Body of pancreas (tissue), 4 donors: ENCODE results near the gene SELENBP1. TPM values are rescaled to one million over a fixed set of nuclear protein-coding genes. Genes with fewer than 3 reads are reported as not detected.

ENCODE experiments used
- ATAC-seq: fragments of 150-250 bp; one replicate; pipeline ENCODE4 v1.9.1; 2016
- DNase-seq, 4 donors: peaks; one replicate each; pipeline ENCODE4 v3.0.0-alpha.2; 2019
- H3K27ac ChIP-seq, 4 donors: fragments of 200-600 bp; sonication (generic); 1 replicate in 3 of 4; 2 replicates in 1 of 4; pipeline versions ENCODE4 v1.5.1 to v1.6.1; 2016 to 2019; ENCODE audit warnings: mild to moderate bottlenecking in 1 of 4, mixed read lengths in 1 of 4, moderate library complexity in 1 of 4
- H3K27me3 ChIP-seq, 2 donors: fragments of 200-600 bp; sonication (generic); one replicate each; pipeline ENCODE4 v1.6.0; 2016; ENCODE audit warnings: mild to moderate bottlenecking in 1 of 2
- H3K36me3 ChIP-seq, 2 donors: fragments of 200-600 bp; sonication (generic); replicated peaks in 1 of 2; 2 replicates each; pipeline ENCODE4 v1.5.1; 2016; ENCODE audit warnings: low read depth in 2 of 2; ENCODE audit not compliant: insufficient read depth in 1 of 2
- H3K4me1 ChIP-seq: fragments of 200-600 bp; sonication (generic); one replicate; pipeline ENCODE4 v1.6.0; 2016
- H3K4me3 ChIP-seq, 2 donors: fragments of 200-600 bp; sonication (generic); 1 replicate in 1 of 2; 2 replicates in 1 of 2; pipeline ENCODE4 v1.5.1; 2016 to 2019
- H3K9me3 ChIP-seq, 3 donors: fragments of 200-600 bp; sonication (generic); 1 replicate in 2 of 3; 2 replicates in 1 of 3; pipeline ENCODE4 v1.5.1; 2016
- POLR2A ChIP-seq, 3 donors: fragments of 450-650 bp; IDR thresholded peaks; one replicate each; pipeline ENCODE4 v1.6.1; 2016; ENCODE audit warnings: antibody characterized with exemption in 3 of 3, mild to moderate bottlenecking in 2 of 3
- WGBS, 2 donors: methylation state at CpG; one replicate each; pipeline ENCODE4 v1.1.5; 2017; 5-methylcytosine and 5-hydroxymethylcytosine counted together
- intact Hi-C: fragments of 100-400 bp; cut with DNase I; formaldehyde crosslinking; loops from one replicate; pipeline ENCODE4 v1.15.1; 2023
- total RNA-seq, 2 donors: library from RNA; depleted of rRNA; stranded (reverse); fragments of >200 nt; gene quantifications; one replicate each; pipeline ENCODE4 v1.1.0, GENCODE V29; 2016
- TF ChIP-seq, protein P1 (sequence below), 7 experiments: fragments of 450-650 bp in 4 of 7; fragments of 200-600 bp in 3 of 7; sonication (generic) in 3 of 7; IDR thresholded peaks; one replicate each; pipeline ENCODE4 v1.5.1; 2016 to 2019; ENCODE audit warnings: antibody characterized with exemption in 7 of 7

The SELENBP1 gene
- total RNA-seq, 2 donors from 2014 or later, result 52.1 to 106 TPM

DNA sequence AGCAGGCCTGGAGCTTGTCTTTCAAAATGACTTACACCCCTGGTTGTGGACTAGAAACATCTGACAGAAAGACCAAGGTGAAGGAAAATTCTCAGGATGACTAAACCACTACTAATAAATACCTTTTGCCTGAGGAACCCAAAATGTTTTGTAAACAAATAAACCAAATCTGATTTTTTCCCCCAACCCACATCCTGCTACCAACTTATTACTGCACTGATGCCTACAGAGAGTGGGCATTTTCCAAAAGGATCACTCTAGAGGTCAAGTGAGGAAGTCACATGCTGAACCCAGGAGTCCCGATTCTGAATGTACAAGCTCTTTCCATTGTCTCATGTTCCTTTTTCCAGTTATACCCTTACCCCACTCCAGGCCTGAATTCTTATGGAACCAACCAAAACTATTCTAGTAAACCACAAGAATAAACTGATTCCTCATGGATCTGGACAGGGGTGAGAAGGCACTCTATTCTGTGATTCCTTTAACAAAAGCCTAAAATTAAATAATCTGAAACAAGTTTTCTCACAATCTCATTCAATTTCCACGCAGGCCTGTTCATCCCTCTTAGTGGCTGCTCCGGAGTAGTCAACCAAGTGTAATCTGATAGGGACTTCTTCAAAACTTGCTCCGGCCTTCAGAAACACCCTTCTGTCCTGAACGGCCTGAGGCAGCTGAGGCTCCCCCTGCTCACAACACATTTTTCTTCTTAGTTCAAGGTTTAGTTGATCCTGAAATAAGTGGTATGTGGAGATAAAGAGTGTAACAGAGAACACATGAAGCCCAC is 46.7 kb downstream of the SELENBP1 start:
- H3K36me3 ChIP-seq, result no peaks in the 10 kb centered on the region
- peak overlapping the region in 1 of 2 donors; percentile 66 for H3K4me3 ChIP-seq
- ATAC-seq, result no peak
- H3K27me3 ChIP-seq, result no peaks in the 10 kb centered on the region
- TF ChIP-seq, protein P1, sequence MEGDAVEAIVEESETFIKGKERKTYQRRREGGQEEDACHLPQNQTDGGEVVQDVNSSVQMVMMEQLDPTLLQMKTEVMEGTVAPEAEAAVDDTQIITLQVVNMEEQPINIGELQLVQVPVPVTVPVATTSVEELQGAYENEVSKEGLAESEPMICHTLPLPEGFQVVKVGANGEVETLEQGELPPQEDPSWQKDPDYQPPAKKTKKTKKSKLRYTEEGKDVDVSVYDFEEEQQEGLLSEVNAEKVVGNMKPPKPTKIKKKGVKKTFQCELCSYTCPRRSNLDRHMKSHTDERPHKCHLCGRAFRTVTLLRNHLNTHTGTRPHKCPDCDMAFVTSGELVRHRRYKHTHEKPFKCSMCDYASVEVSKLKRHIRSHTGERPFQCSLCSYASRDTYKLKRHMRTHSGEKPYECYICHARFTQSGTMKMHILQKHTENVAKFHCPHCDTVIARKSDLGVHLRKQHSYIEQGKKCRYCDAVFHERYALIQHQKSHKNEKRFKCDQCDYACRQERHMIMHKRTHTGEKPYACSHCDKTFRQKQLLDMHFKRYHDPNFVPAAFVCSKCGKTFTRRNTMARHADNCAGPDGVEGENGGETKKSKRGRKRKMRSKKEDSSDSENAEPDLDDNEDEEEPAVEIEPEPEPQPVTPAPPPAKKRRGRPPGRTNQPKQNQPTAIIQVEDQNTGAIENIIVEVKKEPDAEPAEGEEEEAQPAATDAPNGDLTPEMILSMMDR (IDR thresholded peaks at IDR 0.05), result no peak
- TF ChIP-seq POLR2A (IDR thresholded peaks at IDR 0.05), result no peak
- no peak overlapping the region for H3K27ac ChIP-seq
- intact Hi-C loops, result no loop called here
- no peak for DNase-seq
- 21 to 26% methylated on average over 5 of the region's 5 CpGs for WGBS, 2 donors
- no peaks in the 10 kb centered on the region for H3K9me3 ChIP-seq
- H3K4me1 ChIP-seq, result peaks cover 32% of the 10 kb centered on the region

DNA sequence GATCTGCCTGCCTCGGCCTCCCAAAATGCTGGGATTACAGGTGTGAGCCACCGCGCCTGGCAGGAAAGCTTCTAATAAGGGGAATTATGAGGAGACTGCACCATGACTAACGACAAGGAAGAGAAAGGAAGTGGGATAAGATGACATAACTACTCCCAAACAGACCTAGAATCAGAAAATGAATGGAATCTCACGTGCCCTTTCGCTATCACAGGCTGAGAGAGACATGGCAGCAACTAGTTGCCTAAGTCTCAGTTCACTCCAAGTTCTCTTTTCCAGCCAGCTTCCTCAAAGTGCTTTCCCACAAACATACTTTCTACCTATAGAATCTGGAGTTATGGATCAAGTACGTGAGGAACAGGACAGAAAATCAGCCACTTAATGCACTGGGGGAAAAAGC is 47.3 kb downstream of the SELENBP1 start:
- no peak for DNase-seq
- H3K4me1 ChIP-seq, result peaks cover 32% of the 10 kb centered on the region
- WGBS, 2 donors, result 79 to 80% methylated on average over 7 of the region's 7 CpGs
- no peak for ATAC-seq
- H3K27ac ChIP-seq, result no peak overlapping the region
- no peak overlapping the region for H3K4me3 ChIP-seq
- no peaks in the 10 kb centered on the region for H3K36me3 ChIP-seq
- intact Hi-C loops, result no loop called here
- no peak for TF ChIP-seq POLR2A (IDR thresholded peaks at IDR 0.05)
- TF ChIP-seq, protein P1 (IDR thresholded peaks at IDR 0.05), result no peak
- H3K9me3 ChIP-seq, result no peaks in the 10 kb centered on the region
- no peaks in the 10 kb centered on the region for H3K27me3 ChIP-seq

DNA sequence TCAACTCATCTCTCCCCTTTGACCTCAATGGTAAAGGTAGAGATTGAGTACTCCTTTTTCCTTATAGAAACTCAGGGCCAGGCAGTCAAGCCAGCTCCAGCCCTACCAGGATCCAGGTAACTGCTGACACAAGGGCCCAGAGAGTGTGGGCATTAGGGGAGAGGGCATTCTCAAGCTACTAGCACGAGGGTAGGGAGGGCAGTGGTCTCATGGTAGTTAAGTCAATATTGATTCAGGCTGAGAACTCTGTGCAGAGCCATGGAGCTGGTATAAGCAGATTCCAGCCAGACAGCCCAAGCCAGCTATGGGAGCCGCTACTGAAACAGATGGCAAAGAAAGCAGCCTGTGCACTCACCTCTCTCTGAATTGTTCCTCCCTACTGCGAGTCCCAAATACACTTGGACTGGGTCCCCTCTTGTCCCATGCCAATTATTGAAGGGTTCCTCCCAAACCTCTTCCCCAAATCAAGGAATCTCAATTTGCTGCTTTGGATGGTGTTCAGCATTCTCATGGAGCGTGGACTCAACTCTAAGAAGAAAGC is 48.0 kb downstream of the SELENBP1 start:
- DNase-seq (no peak), ATAC-seq (no peak)
- H3K36me3 ChIP-seq, result no peaks in the 10 kb centered on the region
- TF ChIP-seq POLR2A (IDR thresholded peaks at IDR 0.05), result no peak
- TF ChIP-seq, protein P1 (IDR thresholded peaks at IDR 0.05), result no peak
- H3K4me1 ChIP-seq, result peaks cover 32% of the 10 kb centered on the region
- intact Hi-C loops, result no loop called here
- WGBS, 2 donors, result 73 to 92% methylated on average over 4 of the region's 4 CpGs
- no peak overlapping the region for H3K4me3 ChIP-seq
- no peaks in the 10 kb centered on the region for H3K9me3 ChIP-seq
- H3K27me3 ChIP-seq, result no peaks in the 10 kb centered on the region
- H3K27ac ChIP-seq, result no peak overlapping the region

DNA sequence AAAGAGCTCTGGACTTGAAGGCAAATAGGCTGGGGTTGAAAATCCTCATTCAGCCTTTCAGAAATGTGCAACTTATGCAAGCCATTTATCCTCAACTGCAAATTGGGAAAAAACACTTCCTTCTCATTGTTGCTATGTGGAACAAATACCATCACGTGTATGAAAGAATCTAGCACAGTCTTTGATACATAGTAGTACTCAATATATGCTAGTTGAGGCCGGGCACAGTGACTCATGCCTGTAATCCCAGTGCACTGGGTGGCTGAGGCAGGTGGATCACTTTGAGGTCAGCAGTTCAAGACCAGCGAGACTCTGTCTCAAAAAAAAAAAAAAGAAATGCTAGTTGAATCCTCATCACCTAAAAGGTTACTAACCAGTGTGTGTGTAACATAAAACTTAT is 53.5 kb downstream of the SELENBP1 start:
- ATAC-seq (no peak), DNase-seq (no peak)
- no peaks in the 10 kb centered on the region for H3K9me3 ChIP-seq
- WGBS, 2 donors, result 76 to 77% methylated on average over 3 of the region's 3 CpGs
- intact Hi-C loops, result no loop called here
- H3K36me3 ChIP-seq, result peaks cover 0 to 14% of the 10 kb centered on the region in 2 donors
- peaks cover 9% of the 10 kb centered on the region for H3K4me1 ChIP-seq
- no peak overlapping the region for H3K27ac ChIP-seq
- TF ChIP-seq, protein P1 (IDR thresholded peaks at IDR 0.05), result no peak
- TF ChIP-seq POLR2A (IDR thresholded peaks at IDR 0.05), result no peak
- H3K27me3 ChIP-seq, result no peaks in the 10 kb centered on the region
- no peak overlapping the region for H3K4me3 ChIP-seq
